Fibroblast of lung (primary cell): ENCODE results near the gene ACE.

Experiments used
- EZH2 ChIP-seq: IDR thresholded peaks from 2 replicates; pipeline ENCODE4 v1.5.1; 2012; ENCODE audit warnings: low read length, control low read depth, mild to moderate bottlenecking; ENCODE audit errors: missing control alignments
- TF ChIP-seq, protein P1 (sequence below), 2 donors: IDR thresholded peaks in 1 of 2; conservative IDR thresholded peaks in 1 of 2; 1 replicate in 1 of 2; 2 replicates in 1 of 2; pipeline ENCODE4 v1.5.1; 2011 to 2012; ENCODE audit warnings: low read length in 2 of 2, control low read depth in 1 of 2, inconsistent platforms in 1 of 2, low read depth in 1 of 2, mild to moderate bottlenecking in 1 of 2

GRCh38 chr17:63451150-63451549 lies 25.7 kb upstream of the ACE start:
- TF ChIP-seq, protein P1, sequence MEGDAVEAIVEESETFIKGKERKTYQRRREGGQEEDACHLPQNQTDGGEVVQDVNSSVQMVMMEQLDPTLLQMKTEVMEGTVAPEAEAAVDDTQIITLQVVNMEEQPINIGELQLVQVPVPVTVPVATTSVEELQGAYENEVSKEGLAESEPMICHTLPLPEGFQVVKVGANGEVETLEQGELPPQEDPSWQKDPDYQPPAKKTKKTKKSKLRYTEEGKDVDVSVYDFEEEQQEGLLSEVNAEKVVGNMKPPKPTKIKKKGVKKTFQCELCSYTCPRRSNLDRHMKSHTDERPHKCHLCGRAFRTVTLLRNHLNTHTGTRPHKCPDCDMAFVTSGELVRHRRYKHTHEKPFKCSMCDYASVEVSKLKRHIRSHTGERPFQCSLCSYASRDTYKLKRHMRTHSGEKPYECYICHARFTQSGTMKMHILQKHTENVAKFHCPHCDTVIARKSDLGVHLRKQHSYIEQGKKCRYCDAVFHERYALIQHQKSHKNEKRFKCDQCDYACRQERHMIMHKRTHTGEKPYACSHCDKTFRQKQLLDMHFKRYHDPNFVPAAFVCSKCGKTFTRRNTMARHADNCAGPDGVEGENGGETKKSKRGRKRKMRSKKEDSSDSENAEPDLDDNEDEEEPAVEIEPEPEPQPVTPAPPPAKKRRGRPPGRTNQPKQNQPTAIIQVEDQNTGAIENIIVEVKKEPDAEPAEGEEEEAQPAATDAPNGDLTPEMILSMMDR (conservative IDR thresholded peaks at IDR 0.05 in 1 of 2, IDR thresholded peaks at IDR 0.05 in 1 of 2; ENCODE audit: low read depth in 1 of 2, low read length in 2 of 2) = no peak
- TF ChIP-seq EZH2 = no peak
